GM18868 (cell line): ENCODE results near the gene MPDU1.
"Not testable (repeated sequence)": the region's sequence is repeated elsewhere in the genome, so short reads cannot be mapped to it uniquely, and the experiment has no call there.

Source experiments
- ATAC-seq: cut with Tn5 transposase; IDR thresholded peaks from one replicate; pipeline ENCODE4 v1.9.1; 2021; ENCODE audit warnings: mild to moderate bottlenecking, moderate library complexity; ENCODE audit not compliant: unreplicated experiment

The MPDU1 gene

GRCh38 chr17:7613769-7614424 lies 30.2 kb downstream of the MPDU1 start:
- ATAC-seq, result no peak

- peak; percentile 89 for ATAC-seq
These were observed 31.0 kb downstream of the MPDU1 start, which contains the start of gene FXR2 for GRCh38 chr17:7614425-7615264. Gene FXR2 (minus strand): TSS chr17:7614897. CDS start chr17:7614532, 365 bp downstream.

GRCh38 chr17:7615265-7615747 lies 31.7 kb downstream of the MPDU1 start:
- no peak for ATAC-seq

- ATAC-seq, result no peak
These were observed 35.0 kb downstream of the MPDU1 start for GRCh38 chr17:7618608-7619007.

- ATAC-seq, result no peak
These were observed 37.2 kb downstream of the MPDU1 start for GRCh38 chr17:7620835-7621234.

- ATAC-seq, result no peak
These were observed 40.0 kb downstream of the MPDU1 start for GRCh38 chr17:7623661-7624060.

- ATAC-seq, result not testable (repeated sequence)
These were observed 42.1 kb downstream of the MPDU1 start for GRCh38 chr17:7625749-7626148.

GRCh38 chr17:7626307-7626706 lies 42.7 kb downstream of the MPDU1 start:
- ATAC-seq, result no peak

- ATAC-seq, result no peak
These were observed 43.3 kb downstream of the MPDU1 start for GRCh38 chr17:7626956-7627249.

GRCh38 chr17:7627250-7628121 lies 43.8 kb downstream of the MPDU1 start, which contains the start of gene SAT2:
Gene SAT2 (minus strand): TSS chr17:7627821. CDS start chr17:7627635, 186 bp downstream.
- ATAC-seq, result peak; percentile 88

GRCh38 chr17:7629939-7630571 lies 46.4 kb downstream of the MPDU1 start, which contains the start of gene SHBG:
Gene SHBG (plus strand): TSS chr17:7630135. CDS start chr17:7630173, 38 bp downstream.
- no peak for ATAC-seq

- no peak for ATAC-seq
These were observed 48.0 kb downstream of the MPDU1 start for GRCh38 chr17:7631398-7632380.

GRCh38 chr17:7632492-7632894 lies 48.8 kb downstream of the MPDU1 start:
- ATAC-seq, result no peak

- no peak for ATAC-seq
These were observed 49.4 kb downstream of the MPDU1 start for GRCh38 chr17:7633093-7633492.

- no peak for ATAC-seq
These were observed 50.7 kb downstream of the MPDU1 start for GRCh38 chr17:7634384-7634783.

- ATAC-seq, result no peak
These were observed 52.5 kb downstream of the MPDU1 start for GRCh38 chr17:7636163-7636562.
